H9 (cell line): ENCODE results near the gene FGF12. TPM values are rescaled to one million over a fixed set of nuclear protein-coding genes. Genes with fewer than 3 reads are reported as not detected.

Source experiments
- DNase-seq: peaks from one replicate; pipeline ENCODE4 v3.0.0-alpha.2; 2017
- H2AFZ ChIP-seq: one replicate; pipeline ENCODE4 v1.6.1; 2013; ENCODE audit warnings: mild to moderate bottlenecking, low read length, control low read depth, moderate library complexity
- H2AK5ac ChIP-seq: 2 replicates; pipeline ENCODE4 v1.6.1; 2013; ENCODE audit warnings: low read length, control low read depth, mixed read lengths; ENCODE audit not compliant: insufficient read length
- H2BK120ac ChIP-seq: one replicate; pipeline ENCODE4 v1.6.1; 2013; ENCODE audit warnings: low read depth, mild to moderate bottlenecking, low read length, control low read depth, inconsistent platforms; ENCODE audit not compliant: poor library complexity, severe bottlenecking
- H2BK12ac ChIP-seq: 2 replicates; pipeline ENCODE4 v1.6.1; 2013; ENCODE audit warnings: low read length, control low read depth, mixed read lengths, low read depth; ENCODE audit not compliant: insufficient read length
- H2BK15ac ChIP-seq: 2 replicates; pipeline ENCODE4 v1.6.1; 2013; ENCODE audit warnings: low read depth, low read length, control low read depth
- H2BK20ac ChIP-seq: one replicate; pipeline ENCODE4 v1.6.1; 2013; ENCODE audit warnings: low read depth, mild to moderate bottlenecking, low read length, control low read depth, inconsistent platforms; ENCODE audit not compliant: poor library complexity, severe bottlenecking
- H2BK5ac ChIP-seq: 2 replicates; pipeline ENCODE4 v1.6.1; 2013; ENCODE audit warnings: low read length, control low read depth, mixed read lengths; ENCODE audit not compliant: insufficient read length
- H3K14ac ChIP-seq: 2 replicates; pipeline ENCODE4 v1.6.1; 2013; ENCODE audit warnings: low read length, control low read depth; ENCODE audit not compliant: insufficient read depth
- H3K18ac ChIP-seq: 2 replicates; pipeline ENCODE4 v1.6.1; 2013; ENCODE audit warnings: low read depth, mild to moderate bottlenecking, mixed read lengths, low read length, control low read depth; ENCODE audit not compliant: insufficient read length
- H3K23ac ChIP-seq: 2 replicates; pipeline ENCODE4 v1.6.1; 2013; ENCODE audit warnings: low read length, control low read depth, mixed read lengths, low read depth; ENCODE audit not compliant: insufficient read length
- H3K23me2 ChIP-seq: 2 replicates; pipeline ENCODE4 v1.6.1; 2013; ENCODE audit warnings: low read depth, mild to moderate bottlenecking, mixed read lengths, low read length, control low read depth; ENCODE audit not compliant: insufficient read length, poor library complexity, severe bottlenecking
- H3K27ac ChIP-seq: 2 replicates; pipeline ENCODE4 v1.5.1; 2013; ENCODE audit warnings: low read length, control low read depth, mixed read lengths, low read depth; ENCODE audit not compliant: insufficient read length
- H3K27me3 ChIP-seq: 2 replicates; pipeline ENCODE4 v1.6.1; 2013; ENCODE audit warnings: low read length, control low read depth, inconsistent platforms; ENCODE audit not compliant: insufficient read depth
- H3K4ac ChIP-seq: 2 replicates; pipeline ENCODE4 v1.6.1; 2013; ENCODE audit warnings: low read depth, mild to moderate bottlenecking, control low read depth, inconsistent platforms, low read length, moderate library complexity
- H3K4me1 ChIP-seq: 2 replicates; pipeline ENCODE4 v1.6.1; 2013; ENCODE audit warnings: low read length, control low read depth, inconsistent platforms; ENCODE audit not compliant: insufficient read depth
- H3K4me2 ChIP-seq: 2 replicates; pipeline ENCODE4 v1.6.1; 2013; ENCODE audit warnings: low read length, control low read depth, mixed read lengths; ENCODE audit not compliant: insufficient read length, insufficient read depth
- H3K56ac ChIP-seq: 2 replicates; pipeline ENCODE4 v1.6.1; 2013; ENCODE audit warnings: low read depth, mild to moderate bottlenecking, mixed read lengths, low read length, control low read depth; ENCODE audit not compliant: insufficient read length
- H3K79me1 ChIP-seq: 2 replicates; pipeline ENCODE4 v1.6.1; 2013; ENCODE audit warnings: low read depth, mild to moderate bottlenecking, moderate library complexity, low read length, control low read depth, inconsistent platforms; ENCODE audit not compliant: insufficient read depth, poor library complexity, severe bottlenecking
- H3K79me2 ChIP-seq: 2 replicates; pipeline ENCODE4 v1.6.1; 2013; ENCODE audit warnings: low read length, control low read depth, inconsistent platforms; ENCODE audit not compliant: insufficient read depth
- H3K9ac ChIP-seq: 2 replicates; pipeline ENCODE4 v1.6.1; 2013; ENCODE audit warnings: low read length, control low read depth, mixed read lengths; ENCODE audit not compliant: insufficient read length; ENCODE audit errors: extremely low read depth
- H3K9me3 ChIP-seq: one replicate; pipeline ENCODE4 v1.6.1; 2013; ENCODE audit warnings: low read depth, low read length, inconsistent platforms; ENCODE audit not compliant: control insufficient read depth
- H3T11ph ChIP-seq: one replicate; pipeline ENCODE4 v1.6.1; 2013; ENCODE audit warnings: mild to moderate bottlenecking, low read length, control low read depth, inconsistent platforms
- H4K20me1 ChIP-seq: one replicate; pipeline ENCODE4 v1.6.1; 2013; ENCODE audit not compliant: control insufficient read depth, insufficient read length, insufficient read depth
- H4K5ac ChIP-seq: 2 replicates; pipeline ENCODE4 v1.6.1; 2013; ENCODE audit warnings: low read depth, mild to moderate bottlenecking, mixed read lengths, low read length, control low read depth; ENCODE audit not compliant: insufficient read length
- H4K8ac ChIP-seq: replicated peaks from 2 replicates; pipeline ENCODE4 v1.6.1; 2013; ENCODE audit warnings: low read length, control low read depth, mixed read lengths, low read depth; ENCODE audit not compliant: insufficient read length
- H4K91ac ChIP-seq: 2 replicates; pipeline ENCODE4 v1.6.1; 2013; ENCODE audit warnings: low read depth, mild to moderate bottlenecking, moderate library complexity, mixed read lengths, low read length, control low read depth; ENCODE audit not compliant: insufficient read length
- H3K27ac Mint-ChIP-seq, 3 experiments: 2 replicates in 2 of 3; 3 replicates in 1 of 3; pipeline ENCODE4 v1.8.0; 2020 to 2021; ENCODE audit warnings: mixed read lengths in 3 of 3, mild to moderate bottlenecking in 1 of 3, moderate library complexity in 1 of 3
- H3K27me3 Mint-ChIP-seq: 2 replicates; pipeline ENCODE4 v1.8.0; 2021; ENCODE audit warnings: low read depth, mild to moderate bottlenecking, moderate library complexity, mixed read lengths
- H3K36me3 Mint-ChIP-seq, 3 experiments: 2 replicates in 2 of 3; 3 replicates in 1 of 3; pipeline ENCODE4 v1.8.0; 2020 to 2021; ENCODE audit warnings: low read depth in 3 of 3, mixed read lengths in 3 of 3; ENCODE audit not compliant: insufficient read depth in 1 of 3
- H3K4me1 Mint-ChIP-seq, 2 experiments: 2 replicates each; pipeline ENCODE4 v1.8.0; 2020; ENCODE audit warnings: mixed read lengths in 2 of 2
- H3K4me3 Mint-ChIP-seq, 2 experiments: 2 replicates in 1 of 2; 3 replicates in 1 of 2; pipeline ENCODE4 v1.8.0; 2020 to 2021; ENCODE audit warnings: mild to moderate bottlenecking in 2 of 2, mixed read lengths in 2 of 2, moderate library complexity in 1 of 2
- H3K9me3 Mint-ChIP-seq, 2 experiments: 2 replicates in 1 of 2; 3 replicates in 1 of 2; pipeline ENCODE4 v1.8.0; 2020; ENCODE audit warnings: mild to moderate bottlenecking in 2 of 2, mixed read lengths in 2 of 2, moderate library complexity in 1 of 2
- total RNA-seq: library from RNA; stranded (reverse); gene quantifications from 2 replicates; pipeline ENCODE4 v1.2.1, GENCODE V29; 2021
- TF ChIP-seq, protein P1 (sequence below): fragments of 200-600 bp; sonication (generic); conservative IDR thresholded peaks from 3 replicates; pipeline ENCODE4 v1.8.0; 2021; ENCODE audit warnings: antibody characterized with exemption, mild to moderate bottlenecking

Gene FGF12
- total RNA-seq, 1 experiment from 2014 or later = 5.6 TPM

DNA sequence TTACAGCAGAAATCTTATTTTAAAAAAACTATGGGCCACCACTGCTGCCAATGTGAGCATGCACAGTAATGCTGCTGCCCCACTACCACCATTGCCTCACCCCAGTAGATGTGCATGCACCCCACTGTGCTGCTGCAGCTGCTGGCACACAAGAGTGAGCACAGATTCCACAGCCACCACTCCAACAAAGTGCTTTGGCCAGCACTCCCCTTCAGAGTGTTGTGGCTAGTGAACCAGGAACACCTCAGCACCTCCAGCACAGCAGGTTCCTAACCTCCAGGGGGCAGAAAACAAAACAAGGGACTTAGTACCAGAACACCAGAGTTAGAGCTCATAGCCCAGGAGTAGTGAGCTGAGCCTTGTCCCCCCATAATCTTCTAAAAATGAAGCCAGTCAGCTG lies 636.8 kb downstream of the FGF12 start:
- Histone ChIP-seq H3K18ac (no peak overlapping the region), H2BK15ac (no peak overlapping the region), H3K56ac (no peak overlapping the region), H3K9me3 (no peaks in the 10 kb centered on the region), H3K79me1 (no peaks in the 10 kb centered on the region), H2BK5ac (no peak overlapping the region), H3K27me3 (no peaks in the 10 kb centered on the region), H2AK5ac (no peak overlapping the region), H3K27ac (no peak overlapping the region), H2BK20ac (no peak overlapping the region), H3K23ac (no peak overlapping the region), H3K4me2 (no peak overlapping the region), H4K91ac (no peak overlapping the region), H2BK12ac (no peak overlapping the region), H3K79me2 (no peaks in the 10 kb centered on the region), H4K20me1 (no peaks in the 10 kb centered on the region), H4K8ac (no peak overlapping the region), H4K5ac (no peak overlapping the region), H3K4ac (no peak overlapping the region), H3K23me2 (no peaks in the 10 kb centered on the region), H2AFZ (no peak overlapping the region), H3T11ph (no peak overlapping the region), H3K9ac (no peak overlapping the region), H2BK120ac (no peak overlapping the region), H3K14ac (no peak overlapping the region; the same call in 1 of the 2 replicates), H3K4me1 (no peaks in the 10 kb centered on the region; the same call in 1 of the 2 replicates)
- H3K4me3 Mint-ChIP-seq = no peak overlapping the region
- H3K9me3 Mint-ChIP-seq = peaks cover 6% of the 10 kb centered on the region in 2 experiments; a peak in 4 of 5 replicates
- DNase-seq = peak; percentile 49
- peaks cover 0 to 4% (median 2%) of the 10 kb centered on the region in 3 experiments; a peak in 3 of 7 replicates for H3K36me3 Mint-ChIP-seq
- H3K27me3 Mint-ChIP-seq = no peaks in the 10 kb centered on the region
- TF ChIP-seq, protein P1, sequence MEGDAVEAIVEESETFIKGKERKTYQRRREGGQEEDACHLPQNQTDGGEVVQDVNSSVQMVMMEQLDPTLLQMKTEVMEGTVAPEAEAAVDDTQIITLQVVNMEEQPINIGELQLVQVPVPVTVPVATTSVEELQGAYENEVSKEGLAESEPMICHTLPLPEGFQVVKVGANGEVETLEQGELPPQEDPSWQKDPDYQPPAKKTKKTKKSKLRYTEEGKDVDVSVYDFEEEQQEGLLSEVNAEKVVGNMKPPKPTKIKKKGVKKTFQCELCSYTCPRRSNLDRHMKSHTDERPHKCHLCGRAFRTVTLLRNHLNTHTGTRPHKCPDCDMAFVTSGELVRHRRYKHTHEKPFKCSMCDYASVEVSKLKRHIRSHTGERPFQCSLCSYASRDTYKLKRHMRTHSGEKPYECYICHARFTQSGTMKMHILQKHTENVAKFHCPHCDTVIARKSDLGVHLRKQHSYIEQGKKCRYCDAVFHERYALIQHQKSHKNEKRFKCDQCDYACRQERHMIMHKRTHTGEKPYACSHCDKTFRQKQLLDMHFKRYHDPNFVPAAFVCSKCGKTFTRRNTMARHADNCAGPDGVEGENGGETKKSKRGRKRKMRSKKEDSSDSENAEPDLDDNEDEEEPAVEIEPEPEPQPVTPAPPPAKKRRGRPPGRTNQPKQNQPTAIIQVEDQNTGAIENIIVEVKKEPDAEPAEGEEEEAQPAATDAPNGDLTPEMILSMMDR = peak; percentile 46; the same call in 2 of the 3 replicates
- peaks cover 13 to 16% of the 10 kb centered on the region in 2 experiments for H3K4me1 Mint-ChIP-seq
- H3K27ac Mint-ChIP-seq = peak overlapping the region in 2 of 3 experiments; percentile 51 to 84; a peak in 2 of 7 replicates

Other genes with a start within 250 kb of the FGF12 start
- 19.1 and 20.8 TPM in 2 replicates for gene MB21D2, start 190.3 kb upstream of the FGF12 start, total RNA-seq